Measurements from ENCODE around the gene CRYL1. TPM values are rescaled to one million over a fixed set of nuclear protein-coding genes. Genes with fewer than 3 reads are reported as not detected.

The CRYL1 gene
- total and polyA plus RNA-seq, 2 experiments from 2014 or later: 65.5 to 66.2 TPM

- H3K27me3 ChIP-seq: no peaks in the 10 kb centered on the region
- no peak overlapping the region for H3K4me3 ChIP-seq
- 76% methylated on average over 8 of the region's 8 CpGs for WGBS (ENCODE audit: low lambda C conversion rate, missing lambda C conversion rate)
- H2AFZ ChIP-seq: no peak overlapping the region
- H3K9me3 ChIP-seq (ENCODE audit: low read depth): no peaks in the 10 kb centered on the region
- peaks cover 3% of the 10 kb centered on the region for H3K4me1 ChIP-seq (ENCODE audit: insufficient read depth)
- H3K36me3 ChIP-seq (replicated peaks; ENCODE audit: insufficient read depth, low read depth): no peaks in the 10 kb centered on the region
- no peak overlapping the region for H3K27ac ChIP-seq
- H3K9me2 ChIP-seq (replicated peaks; ENCODE audit: insufficient read depth): no peaks in the 10 kb centered on the region
- H3K4me2 ChIP-seq: no peak overlapping the region
- no peaks in the 10 kb centered on the region for H3K79me2 ChIP-seq
- TF ChIP-seq CTCF (IDR thresholded peaks at IDR 0.05; ENCODE audit: poor library complexity) (no peak), EZH2phosphoT487 (IDR thresholded peaks at IDR 0.05; ENCODE audit: low read depth, severe bottlenecking, unreplicated experiment) (no peak), EZH2 (IDR thresholded peaks at IDR 0.05; ENCODE audit: borderline replicate concordance) (no peak)
- H4K20me1 ChIP-seq (ENCODE audit: insufficient read depth, poor library complexity, severe bottlenecking): no peaks in the 10 kb centered on the region
- DNase-seq (ENCODE audit: low spot score): no peak
Measured at GRCh38 chr13:20387441-20387971, 138.2 kb downstream of the CRYL1 start.

DNA sequence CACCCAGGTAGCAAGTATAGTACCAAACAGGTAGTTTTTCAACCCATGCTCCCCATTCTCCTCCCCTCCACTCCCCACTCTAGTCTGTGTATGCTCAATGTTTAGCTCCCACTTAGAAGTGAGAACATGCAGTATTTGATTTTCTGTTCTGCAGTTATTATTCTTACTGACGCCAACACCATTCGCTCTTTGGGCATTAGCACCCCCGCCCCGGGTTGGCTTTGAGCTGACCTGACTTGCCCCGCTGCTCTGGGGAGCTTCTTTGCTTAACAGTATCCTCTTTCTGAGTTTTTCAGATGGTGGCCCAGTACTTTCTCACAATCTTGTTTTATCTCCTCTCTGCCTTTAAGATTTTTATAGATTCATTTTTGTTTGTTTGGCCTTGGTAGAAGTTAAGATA, 138.7 kb downstream of the CRYL1 start:
- Histone ChIP-seq H3K9me3 (ENCODE audit: low read depth) (no peaks in the 10 kb centered on the region), H4K20me1 (ENCODE audit: insufficient read depth, poor library complexity, severe bottlenecking) (no peaks in the 10 kb centered on the region), H3K4me1 (ENCODE audit: insufficient read depth) (peaks cover 3% of the 10 kb centered on the region), H3K4me2 (no peak overlapping the region), H3K9me2 (replicated peaks; ENCODE audit: insufficient read depth) (no peaks in the 10 kb centered on the region), H3K4me3 (no peak overlapping the region), H3K79me2 (no peaks in the 10 kb centered on the region), H3K27me3 (no peaks in the 10 kb centered on the region), H3K27ac (no peak overlapping the region), H2AFZ (no peak overlapping the region), H3K36me3 (replicated peaks; ENCODE audit: insufficient read depth, low read depth) (no peaks in the 10 kb centered on the region)
- WGBS (ENCODE audit: low lambda C conversion rate, missing lambda C conversion rate): 95% methylated on average over 5 of the region's 5 CpGs
- DNase-seq (ENCODE audit: low spot score): no peak
- no peak for TF ChIP-seq CTCF (IDR thresholded peaks at IDR 0.05; ENCODE audit: poor library complexity)
- no peak for TF ChIP-seq EZH2 (IDR thresholded peaks at IDR 0.05; ENCODE audit: borderline replicate concordance)
- TF ChIP-seq EZH2phosphoT487 (IDR thresholded peaks at IDR 0.05; ENCODE audit: low read depth, severe bottlenecking, unreplicated experiment): no peak

GRCh38 chr13:20383058-20383457, 142.6 kb downstream of the CRYL1 start:
- WGBS (ENCODE audit: low lambda C conversion rate, missing lambda C conversion rate): 91% methylated on average over 2 of the region's 2 CpGs
- DNase-seq (ENCODE audit: low spot score): no peak
- H3K4me3 ChIP-seq: no peak overlapping the region
- no peaks in the 10 kb centered on the region for H3K9me3 ChIP-seq (ENCODE audit: low read depth)
- no peaks in the 10 kb centered on the region for H3K4me1 ChIP-seq (ENCODE audit: insufficient read depth)
- H3K27me3 ChIP-seq: no peaks in the 10 kb centered on the region
- H3K27ac ChIP-seq: no peak overlapping the region
- H3K79me2 ChIP-seq: no peaks in the 10 kb centered on the region
- H4K20me1 ChIP-seq (ENCODE audit: insufficient read depth, poor library complexity, severe bottlenecking): no peaks in the 10 kb centered on the region
- no peaks in the 10 kb centered on the region for H3K36me3 ChIP-seq (replicated peaks; ENCODE audit: insufficient read depth, low read depth)
- no peak overlapping the region for H3K4me2 ChIP-seq
- H2AFZ ChIP-seq: no peak overlapping the region
- H3K9me2 ChIP-seq (replicated peaks; ENCODE audit: insufficient read depth): no peaks in the 10 kb centered on the region
- TF ChIP-seq EZH2phosphoT487 (IDR thresholded peaks at IDR 0.05; ENCODE audit: low read depth, severe bottlenecking, unreplicated experiment): no peak
- no peak for TF ChIP-seq EZH2 (IDR thresholded peaks at IDR 0.05; ENCODE audit: borderline replicate concordance)
- TF ChIP-seq CTCF (IDR thresholded peaks at IDR 0.05; ENCODE audit: poor library complexity): no peak

GRCh38 chr13:20381401-20381800, 144.3 kb downstream of the CRYL1 start:
- H3K27ac ChIP-seq: no peak overlapping the region
- no peaks in the 10 kb centered on the region for H3K9me2 ChIP-seq (replicated peaks; ENCODE audit: insufficient read depth)
- no peak overlapping the region for H2AFZ ChIP-seq
- no peaks in the 10 kb centered on the region for H3K4me1 ChIP-seq (ENCODE audit: insufficient read depth)
- H3K27me3 ChIP-seq: no peaks in the 10 kb centered on the region
- no peaks in the 10 kb centered on the region for H4K20me1 ChIP-seq (ENCODE audit: insufficient read depth, poor library complexity, severe bottlenecking)
- no peak overlapping the region for H3K4me2 ChIP-seq
- no peaks in the 10 kb centered on the region for H3K36me3 ChIP-seq (replicated peaks; ENCODE audit: insufficient read depth, low read depth)
- 56% methylated on average over 3 of the region's 3 CpGs for WGBS (ENCODE audit: low lambda C conversion rate, missing lambda C conversion rate)
- no peaks in the 10 kb centered on the region for H3K9me3 ChIP-seq (ENCODE audit: low read depth)
- TF ChIP-seq EZH2 (IDR thresholded peaks at IDR 0.05; ENCODE audit: borderline replicate concordance) (no peak), EZH2phosphoT487 (IDR thresholded peaks at IDR 0.05; ENCODE audit: low read depth, severe bottlenecking, unreplicated experiment) (no peak), CTCF (IDR thresholded peaks at IDR 0.05; ENCODE audit: poor library complexity) (no peak)
- H3K4me3 ChIP-seq: no peak overlapping the region
- H3K79me2 ChIP-seq: no peaks in the 10 kb centered on the region
- DNase-seq (ENCODE audit: low spot score): no peak
